RPMI7951 (cell line): ENCODE results near the gene FMN2. TPM values are rescaled to one million over a fixed set of nuclear protein-coding genes. Genes with fewer than 3 reads are reported as not detected.

Experiments used
- DNase-seq: peaks from one replicate; pipeline ENCODE4 v3.0.0-alpha.2; 2012; ENCODE audit warnings: low read depth
- total RNA-seq: library from RNA; depleted of rRNA; stranded (reverse); fragments of >200 nt; shearing (Covaris generic); gene quantifications from 2 replicates; pipeline ENCODE4 v1.2.3, GENCODE V29; 2014

FMN2 gene
- total RNA-seq, 1 experiment from 2014 or later: 25.8 TPM

DNA sequence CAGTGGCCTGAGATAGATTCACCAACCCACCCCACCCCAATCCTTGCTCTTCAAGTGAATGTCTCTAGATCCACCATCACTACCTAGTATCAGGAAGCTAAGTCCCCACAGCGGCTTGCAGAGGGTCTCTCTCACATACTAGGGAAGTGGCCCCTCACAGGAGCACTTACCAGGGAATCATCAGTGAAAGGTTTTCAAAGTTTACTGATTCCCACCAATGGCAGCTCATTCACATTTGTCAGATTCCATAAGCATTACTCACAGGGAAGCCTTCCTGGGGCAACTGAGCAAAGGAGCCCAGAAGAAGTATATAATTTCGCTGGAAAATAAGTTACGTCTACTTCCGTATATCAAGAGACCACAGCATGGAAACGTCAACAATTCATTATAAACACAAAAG lies 399.5 kb downstream of the FMN2 start:
- DNase-seq: peak; percentile 72

DNA sequence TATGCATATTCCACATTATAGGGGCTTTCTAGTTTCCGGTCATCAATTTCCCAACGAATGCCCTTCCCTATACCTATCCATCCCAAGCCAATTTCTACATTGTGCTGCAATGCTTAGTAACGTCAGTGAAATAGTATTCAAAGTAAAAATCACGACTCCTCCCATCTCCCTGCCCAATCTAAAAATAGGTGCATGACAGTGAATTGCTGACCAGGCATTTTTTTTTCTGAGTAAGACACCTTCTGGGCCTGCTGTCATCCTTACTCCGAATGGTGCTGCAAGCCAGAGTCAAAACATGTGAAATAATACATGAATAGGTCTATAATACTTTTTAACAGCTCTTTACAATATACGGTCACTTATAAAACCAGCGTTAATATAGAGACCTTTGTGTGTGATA lies 400.1 kb downstream of the FMN2 start:
- no peak for DNase-seq

DNA sequence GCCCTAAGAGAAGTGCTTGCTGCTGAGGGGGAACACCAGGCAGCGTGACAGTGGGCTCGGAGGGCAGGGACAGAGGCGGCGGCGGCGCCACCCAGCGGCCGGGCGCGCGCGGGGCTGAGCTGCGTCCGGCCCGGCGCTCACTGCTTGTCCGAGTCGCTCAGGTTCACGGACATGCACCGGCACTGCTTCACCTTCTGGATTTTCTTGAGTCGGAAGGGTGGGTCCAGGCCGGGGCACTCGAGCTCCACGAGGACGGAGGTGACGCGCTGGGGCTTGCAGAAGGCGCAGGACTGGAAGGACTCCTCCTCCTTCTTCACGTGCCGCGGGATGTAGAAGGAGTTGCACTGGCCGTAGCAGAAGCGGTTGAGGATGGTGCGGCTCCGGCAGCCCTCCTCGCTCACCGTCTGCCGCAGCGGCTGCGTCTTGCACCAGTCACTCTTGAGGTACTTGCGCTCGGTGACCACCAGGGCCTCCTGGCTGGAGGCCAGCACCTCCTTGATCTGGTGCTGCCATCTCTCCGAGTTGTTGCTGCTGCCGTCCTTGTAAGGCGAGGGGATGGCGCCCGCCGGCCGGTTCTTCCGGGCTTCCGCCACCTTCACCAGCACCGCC lies 401.3 kb downstream of the FMN2 start:
- no peak for DNase-seq

DNA sequence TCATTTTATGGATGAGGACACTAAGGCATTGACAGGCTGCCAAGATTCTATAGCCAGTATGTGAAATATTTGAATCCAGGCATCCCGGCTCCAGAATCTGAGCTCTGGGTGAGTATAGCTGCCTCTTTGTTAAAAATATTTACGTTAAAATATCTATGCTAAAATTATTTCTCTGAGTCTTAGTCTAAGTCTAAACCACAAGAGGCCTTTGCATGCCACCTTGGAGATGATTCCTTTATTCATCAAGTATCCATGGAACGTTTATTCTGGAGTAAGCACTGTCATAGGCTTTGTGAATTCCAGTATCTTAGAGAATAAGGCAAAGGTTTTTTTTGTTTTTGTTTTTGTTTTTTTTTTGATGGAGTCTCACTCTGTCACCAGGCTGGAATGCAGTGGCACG lies 403.9 kb downstream of the FMN2 start:
- DNase-seq: no peak

DNA sequence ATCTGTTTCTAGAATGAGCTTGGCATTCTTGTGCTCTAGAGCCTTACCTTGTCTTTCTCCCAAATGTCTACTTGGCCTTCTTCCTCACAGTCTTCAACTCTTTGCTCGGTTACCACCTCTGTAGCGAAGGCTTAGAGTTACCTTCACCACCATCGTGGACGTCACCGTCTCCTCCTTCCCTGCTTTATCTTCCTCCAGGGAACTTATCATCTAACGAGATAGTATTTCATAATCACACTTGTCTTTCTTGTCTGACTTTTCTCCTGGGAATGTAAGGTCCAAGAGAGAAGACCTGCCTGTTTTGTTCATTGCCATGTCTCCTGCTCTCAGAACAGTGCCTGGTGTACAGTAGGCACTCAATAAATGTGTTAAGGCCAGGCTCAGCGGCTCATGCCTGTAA lies 404.7 kb downstream of the FMN2 start:
- DNase-seq: no peak

DNA sequence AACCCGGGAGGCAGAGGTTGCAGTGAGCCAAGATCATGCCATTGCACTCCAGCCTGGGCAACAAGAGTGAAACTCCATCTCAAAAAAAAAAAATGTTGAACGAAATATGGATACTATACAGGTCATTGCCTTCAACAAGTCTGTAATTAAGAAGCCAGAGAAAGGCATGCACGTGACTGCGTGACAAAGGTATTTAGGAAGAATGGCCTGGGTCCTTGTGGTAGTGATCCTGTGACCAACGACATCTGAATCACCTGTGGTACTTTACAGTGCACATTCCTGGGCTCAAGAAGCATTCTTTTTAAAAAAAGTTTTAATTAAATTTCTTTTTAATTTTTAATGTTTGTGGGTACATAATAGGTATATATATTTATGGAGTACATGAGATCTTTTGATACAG lies 405.3 kb downstream of the FMN2 start:
- DNase-seq: no peak

DNA sequence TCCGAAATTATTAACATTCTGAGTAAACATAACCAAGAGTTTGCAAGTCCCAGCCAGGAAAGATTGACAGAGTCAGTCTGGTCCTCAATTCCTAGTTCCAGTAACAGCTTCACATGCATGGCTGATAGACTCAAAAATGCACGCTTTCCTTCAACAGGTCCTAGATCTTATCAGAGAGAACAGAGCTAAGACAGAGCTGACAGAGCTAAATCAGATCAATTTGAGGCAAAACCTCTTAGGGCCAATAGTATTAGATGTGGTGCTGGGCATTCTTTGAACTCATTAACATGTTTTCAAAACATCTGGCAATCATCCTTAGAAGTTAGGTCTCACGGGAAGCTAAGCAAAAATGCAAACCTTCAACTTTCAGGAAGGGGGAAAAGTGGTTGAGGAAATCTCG lies 406.2 kb downstream of the FMN2 start:
- no peak for DNase-seq

DNA sequence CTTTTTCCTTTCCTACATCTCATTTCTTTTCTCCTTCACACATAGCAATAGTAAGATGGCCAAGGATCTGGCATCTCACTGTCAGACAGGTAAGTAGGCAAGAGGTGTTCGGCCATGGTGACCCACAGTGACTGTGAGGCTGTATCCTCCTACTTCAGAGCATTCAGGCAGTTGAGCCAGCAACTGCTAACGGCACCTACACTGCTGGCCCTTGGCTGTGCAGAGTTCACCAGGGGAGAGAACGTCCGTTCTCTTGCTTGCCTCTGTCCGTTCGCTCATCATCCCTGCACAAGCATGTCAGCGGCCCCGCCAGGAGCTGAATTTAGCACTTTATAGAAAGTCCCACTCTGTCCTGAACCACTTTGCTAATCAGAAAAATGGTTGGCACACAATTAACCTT lies 406.7 kb downstream of the FMN2 start:
- no peak for DNase-seq

DNA sequence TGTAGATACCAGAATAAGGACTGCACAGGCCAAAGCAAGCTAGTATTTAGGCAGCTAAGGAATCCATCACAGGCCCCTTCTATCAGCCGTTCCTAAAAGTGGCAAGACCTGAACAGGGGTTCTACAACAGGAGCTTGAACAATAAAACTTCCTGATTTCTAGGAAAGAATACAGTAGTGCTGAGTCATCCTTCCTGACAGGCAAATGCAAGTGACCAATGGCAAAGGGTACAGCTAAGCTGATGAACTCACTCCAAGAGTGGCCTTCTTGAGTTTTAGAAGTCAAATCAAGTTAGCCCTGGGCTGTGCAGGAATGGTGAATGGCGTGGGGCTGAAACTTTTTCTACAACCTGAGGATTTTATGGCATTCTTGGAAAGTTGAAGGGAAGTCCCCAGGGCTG lies 407.3 kb downstream of the FMN2 start:
- DNase-seq: peak; percentile 76

DNA sequence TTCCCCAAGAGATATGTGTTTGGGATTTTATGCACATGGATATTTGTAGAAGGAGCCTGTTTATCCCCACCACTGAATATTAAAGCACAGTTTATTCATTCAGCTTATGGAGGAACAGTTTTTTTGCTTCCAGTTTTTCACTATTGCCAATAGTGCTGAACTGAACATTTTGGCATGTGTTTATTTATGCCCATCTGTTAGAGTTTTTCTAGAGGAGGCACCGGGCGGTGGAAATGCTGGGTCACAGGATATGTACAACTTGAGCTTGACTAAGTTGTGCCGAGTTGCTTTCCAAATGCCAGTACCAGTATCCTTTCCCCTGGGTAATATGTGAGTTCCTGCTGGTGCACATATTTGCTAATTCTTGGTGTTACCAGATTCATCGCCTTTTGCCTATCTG lies 409.0 kb downstream of the FMN2 start:
- DNase-seq: peak; percentile 41

DNA sequence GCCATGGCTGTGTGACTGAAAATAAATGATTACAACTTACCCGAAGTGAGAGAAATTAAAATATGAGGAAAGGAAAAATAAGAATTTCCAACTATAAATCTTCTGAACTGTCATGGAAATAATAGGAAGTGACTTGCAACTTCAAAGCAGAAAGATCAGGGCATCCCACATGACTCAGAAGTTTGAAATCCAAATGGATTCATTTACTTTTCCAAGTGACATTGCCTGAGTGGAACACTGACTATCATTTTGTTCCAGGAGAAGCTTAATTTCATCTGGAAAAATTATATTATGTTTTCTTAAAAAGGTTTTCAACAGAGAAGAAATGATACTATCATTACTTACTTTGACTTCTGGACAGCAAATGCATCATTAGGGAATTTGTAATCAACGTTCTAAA lies 409.4 kb downstream of the FMN2 start:
- DNase-seq: peak; percentile 64

DNA sequence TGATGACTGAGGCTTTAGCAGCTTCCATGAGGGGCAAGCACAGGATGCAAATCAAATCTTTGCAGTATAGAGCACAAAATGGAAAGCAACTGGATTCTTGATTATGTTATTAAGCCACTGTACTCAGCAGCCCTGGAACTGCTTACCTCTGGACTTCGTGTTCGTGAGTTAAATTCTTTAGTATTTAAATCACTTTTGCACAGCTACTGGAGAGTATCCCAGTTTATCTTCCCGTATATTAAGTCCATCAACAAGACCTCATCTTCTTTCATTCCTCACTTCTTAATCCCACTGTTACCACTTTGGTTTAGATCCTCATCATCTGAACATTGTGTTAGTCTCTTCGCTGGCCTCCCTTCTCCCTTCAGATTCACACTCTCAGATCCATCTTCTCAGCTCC lies 411.4 kb downstream of the FMN2 start:
- no peak for DNase-seq

DNA sequence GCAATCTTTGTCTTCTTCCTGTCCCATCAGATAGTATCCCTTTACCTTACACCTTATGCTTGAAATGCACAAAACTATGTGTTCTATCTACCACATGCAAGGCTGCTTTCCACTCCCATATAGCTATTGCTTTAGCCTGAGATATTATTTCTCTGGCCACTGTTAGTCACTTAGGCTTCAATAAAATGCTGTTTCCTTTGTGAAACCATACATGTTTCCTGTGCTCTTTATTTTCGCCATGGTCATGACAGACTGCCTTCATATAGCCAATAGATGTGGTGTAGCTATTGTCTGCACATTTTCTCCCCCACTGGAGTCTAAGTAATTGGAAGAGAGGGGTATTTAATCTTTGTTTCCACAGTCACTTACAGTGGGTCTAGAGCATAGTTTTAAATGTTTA lies 411.9 kb downstream of the FMN2 start:
- no peak for DNase-seq

DNA sequence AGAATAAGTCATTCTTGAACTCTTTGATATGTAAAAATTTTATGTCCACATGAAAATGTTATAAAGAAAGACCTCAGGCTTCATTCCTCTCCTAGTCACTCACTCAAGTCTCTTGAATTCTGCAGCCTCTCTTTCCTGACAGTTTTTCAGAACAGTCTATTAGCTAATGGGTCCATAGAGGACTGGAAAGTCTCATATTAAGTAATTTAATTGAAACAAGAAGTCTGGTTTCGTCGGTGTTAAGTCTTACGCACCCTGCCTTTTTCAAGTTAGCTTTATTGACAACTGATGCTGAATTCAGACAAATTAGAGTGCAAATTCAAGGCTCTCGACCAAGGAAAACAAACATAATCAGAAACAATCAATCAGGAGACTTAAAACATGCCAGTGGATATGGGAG lies 414.5 kb downstream of the FMN2 start:
- no peak for DNase-seq

DNA sequence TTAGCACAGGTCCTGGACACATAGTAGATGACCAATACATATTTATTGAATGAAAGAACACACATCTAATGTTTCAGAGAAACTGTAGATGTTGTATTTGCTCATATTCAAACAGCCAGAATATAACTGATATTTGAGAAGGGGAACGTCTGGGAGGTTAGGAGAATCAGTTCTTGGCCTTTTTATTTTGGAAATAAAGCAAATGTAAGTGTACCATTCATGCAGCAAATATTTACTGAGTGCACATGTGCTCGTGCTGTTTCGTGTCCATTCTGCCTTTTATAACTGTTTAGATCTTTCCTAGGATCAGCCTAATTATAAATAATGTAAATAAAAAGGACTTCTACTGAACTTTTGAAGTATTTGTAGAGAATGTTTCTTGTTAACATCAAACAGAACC lies 416.5 kb downstream of the FMN2 start:
- no peak for DNase-seq

DNA sequence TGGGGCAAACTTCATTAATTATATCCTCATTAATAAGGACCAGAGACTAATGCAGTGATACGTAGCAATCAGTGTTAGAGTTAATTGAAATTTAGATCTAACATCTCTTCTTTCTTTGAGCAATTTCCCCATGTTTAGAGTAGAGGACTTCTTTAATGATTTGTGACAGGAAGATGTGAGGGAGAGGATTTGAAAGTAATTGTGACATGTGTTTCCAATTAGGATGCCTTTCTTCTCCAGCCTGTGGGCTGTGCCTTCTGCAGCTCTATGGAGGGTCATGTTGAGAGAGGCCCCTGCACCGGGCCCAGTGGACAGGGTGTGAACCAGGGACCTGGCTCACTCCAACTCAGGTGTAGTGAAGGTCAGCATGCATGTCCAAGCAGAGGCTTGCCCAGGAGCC lies 417.3 kb downstream of the FMN2 start:
- DNase-seq: peak; percentile 54

DNA sequence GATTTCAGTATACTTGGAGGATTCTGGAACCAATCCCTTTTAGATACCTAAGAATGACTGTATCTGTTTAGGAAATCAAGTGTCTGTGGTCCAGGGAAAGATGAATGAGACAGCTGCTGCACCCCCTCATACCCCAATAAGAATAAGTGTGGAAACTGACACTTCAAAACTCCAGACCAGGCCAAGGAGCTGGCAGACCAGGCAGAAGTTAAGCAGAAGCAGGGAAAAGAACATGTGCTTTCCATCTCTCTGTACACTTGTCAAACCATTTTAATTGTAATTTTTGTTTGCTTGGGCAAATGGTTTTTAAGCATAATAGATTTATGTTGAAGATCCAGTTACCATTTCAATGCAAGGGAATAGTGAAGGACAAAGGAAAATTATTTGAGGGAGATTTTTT lies 420.1 kb downstream of the FMN2 start:
- no peak for DNase-seq

DNA sequence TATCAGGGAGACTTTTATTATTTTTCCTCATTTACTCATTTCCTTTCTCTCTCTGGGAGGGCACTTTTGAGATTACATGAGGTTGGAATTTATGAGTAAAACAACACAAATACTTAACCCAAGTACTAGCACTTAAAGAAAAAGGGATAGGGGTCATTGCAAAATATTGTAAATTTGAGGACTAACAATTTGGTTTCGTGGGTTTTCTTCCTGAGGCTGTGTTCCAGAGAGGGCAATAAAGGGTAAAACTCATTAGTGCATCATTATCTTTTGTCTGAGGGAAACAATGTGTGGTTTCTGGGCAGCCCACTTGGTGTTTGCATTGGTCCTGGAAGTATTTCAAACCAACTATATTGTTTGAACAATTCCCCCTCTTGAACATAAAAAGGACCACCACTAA lies 423.8 kb downstream of the FMN2 start:
- DNase-seq: peak; percentile 13

DNA sequence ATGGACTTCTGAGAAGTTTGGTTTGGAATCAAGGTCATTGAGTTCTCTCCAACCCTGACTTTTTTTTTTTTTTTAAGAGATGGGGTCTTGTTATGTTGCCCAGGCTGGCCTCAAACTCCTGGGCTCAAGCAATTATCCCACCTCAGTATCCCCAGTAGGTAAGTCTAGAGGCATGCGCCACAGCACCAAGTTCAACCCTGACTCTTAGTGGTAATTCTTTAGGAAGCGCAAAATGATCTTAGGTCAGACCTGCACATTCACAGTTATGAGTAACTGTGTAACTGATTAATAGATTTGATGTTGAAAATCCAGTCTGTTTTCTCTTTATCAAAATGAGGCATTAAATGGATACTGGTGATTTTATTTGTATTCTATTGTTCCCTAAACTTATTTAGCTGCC lies 424.4 kb downstream of the FMN2 start:
- DNase-seq: no peak

DNA sequence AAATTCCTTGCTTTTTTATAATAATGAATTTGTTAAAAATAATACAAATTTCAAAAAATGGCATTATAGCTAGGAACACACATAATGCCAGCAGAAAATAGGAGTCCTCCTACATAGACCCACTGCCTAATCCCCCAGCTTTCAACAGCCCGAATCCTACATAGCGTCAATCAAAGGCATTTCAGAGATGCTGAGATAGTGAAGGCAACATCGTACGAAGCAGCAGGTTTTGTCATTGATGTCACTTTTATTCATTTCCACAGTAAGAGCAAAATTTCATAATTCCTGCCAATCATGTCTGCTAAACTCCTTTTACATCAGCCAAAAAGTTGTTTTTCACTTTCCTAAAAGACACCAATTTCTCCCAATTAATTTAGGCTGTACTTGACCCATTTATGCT lies 426.2 kb downstream of the FMN2 start:
- DNase-seq: no peak

DNA sequence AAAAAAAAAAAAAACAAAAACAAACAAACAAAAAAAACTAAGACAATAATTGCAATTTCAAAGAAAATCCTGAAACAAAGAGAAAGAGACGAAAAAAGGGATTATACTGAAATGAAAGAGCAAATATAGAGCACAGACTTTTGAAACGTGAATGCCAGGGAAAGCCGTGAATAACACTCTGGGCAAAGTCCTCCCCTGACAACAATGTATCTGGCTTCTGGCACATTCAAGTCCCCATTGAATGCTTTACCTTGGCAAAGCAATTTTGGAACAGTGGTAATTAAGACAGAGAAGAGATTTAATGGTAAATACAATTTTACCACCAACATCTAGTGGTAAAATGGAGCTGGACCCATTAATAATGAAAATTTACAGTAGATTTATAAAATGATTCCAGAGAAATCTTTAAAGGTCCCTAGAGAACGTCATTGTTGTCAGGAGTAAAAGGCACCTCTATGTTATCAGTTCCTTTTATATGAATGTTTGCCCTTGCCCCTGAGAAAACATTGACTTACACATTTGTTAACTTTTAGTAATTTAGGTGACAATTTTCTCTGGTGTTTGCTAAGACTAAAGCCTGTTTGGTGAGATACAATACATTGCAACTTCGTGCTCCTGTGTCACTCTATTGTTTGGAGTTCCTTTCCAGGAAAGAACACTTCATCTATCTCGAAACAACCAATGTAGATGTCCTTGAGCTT lies 430.6 kb downstream of the FMN2 start:
- DNase-seq: no peak

DNA sequence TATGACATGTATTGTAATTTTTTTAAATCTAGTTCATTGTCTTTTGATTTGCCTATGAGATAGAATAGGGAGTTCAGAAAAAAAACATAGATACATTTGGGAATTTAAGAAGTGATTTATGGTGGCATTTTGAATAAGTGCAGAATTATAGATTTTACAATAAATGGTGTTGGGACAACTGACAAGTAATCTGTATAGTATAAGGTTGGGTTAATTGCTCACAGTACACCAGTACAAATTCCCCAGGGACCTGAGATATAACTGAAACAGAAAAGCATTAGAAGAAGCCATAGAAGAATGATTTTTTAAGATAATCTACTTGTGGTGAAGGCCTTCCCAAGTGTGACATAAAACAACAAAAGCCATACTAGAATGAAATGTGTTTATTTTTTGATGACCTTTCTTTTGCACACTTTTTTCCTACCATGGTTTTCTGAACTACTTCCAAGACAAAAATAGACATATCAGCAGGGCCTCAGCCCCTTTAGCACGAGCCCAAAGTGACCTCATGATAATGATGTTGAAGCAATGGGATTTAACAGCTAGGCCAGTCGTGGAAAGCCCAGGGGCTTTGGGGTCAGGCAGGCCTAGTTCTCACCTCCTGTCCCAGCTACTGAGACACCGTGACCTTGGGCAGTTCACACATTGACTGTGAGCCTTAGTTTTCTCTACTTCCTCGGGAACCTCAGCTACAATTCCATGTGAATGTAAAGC lies 432.8 kb downstream of the FMN2 start:
- no peak for DNase-seq
